ENCODE measurements around the gene CENPF. TPM values are rescaled to one million over a fixed set of nuclear protein-coding genes. Genes with fewer than 3 reads are reported as not detected.
A peak's percentile ranks its signal among the peaks of the same experiment; 100 is the strongest.

CENPF gene
- total RNA-seq, 1 experiment from 2014 or later: 135 TPM

GRCh38 chr1:214635086-214635485 lies 32.1 kb downstream of the CENPF start:
- ChIA-PET POLR2A (interaction anchor here (0.8 to 1.6 kb wide), 3 partner anchors 12 to 355 kb away, joined by 3 to 6 read pairs (median 3); no protein-coding TSS in a partner anchor), CTCF (interaction anchor here (0.5 to 12.4 kb wide), 19 partner anchors 9 to 1460 kb away, joined by 3 to 264 read pairs (median 6); partner anchors contain the start of gene CENPF)
- no peaks in the 10 kb centered on the region for H3K9me3 Mint-ChIP-seq (ENCODE audit: unreplicated experiment)
- no peak for DNase-seq (ENCODE audit: unreplicated experiment)
- no peaks in the 10 kb centered on the region for H3K4me1 Mint-ChIP-seq (ENCODE audit: insufficient read depth, unreplicated experiment)
- no peaks in the 10 kb centered on the region for H3K27me3 Mint-ChIP-seq (ENCODE audit: insufficient read depth, unreplicated experiment)
- H3K4me3 Mint-ChIP-seq (ENCODE audit: unreplicated experiment): no peak overlapping the region
- H3K27ac Mint-ChIP-seq (ENCODE audit: low read depth, unreplicated experiment): no peak overlapping the region
- TF ChIP-seq, protein P1, sequence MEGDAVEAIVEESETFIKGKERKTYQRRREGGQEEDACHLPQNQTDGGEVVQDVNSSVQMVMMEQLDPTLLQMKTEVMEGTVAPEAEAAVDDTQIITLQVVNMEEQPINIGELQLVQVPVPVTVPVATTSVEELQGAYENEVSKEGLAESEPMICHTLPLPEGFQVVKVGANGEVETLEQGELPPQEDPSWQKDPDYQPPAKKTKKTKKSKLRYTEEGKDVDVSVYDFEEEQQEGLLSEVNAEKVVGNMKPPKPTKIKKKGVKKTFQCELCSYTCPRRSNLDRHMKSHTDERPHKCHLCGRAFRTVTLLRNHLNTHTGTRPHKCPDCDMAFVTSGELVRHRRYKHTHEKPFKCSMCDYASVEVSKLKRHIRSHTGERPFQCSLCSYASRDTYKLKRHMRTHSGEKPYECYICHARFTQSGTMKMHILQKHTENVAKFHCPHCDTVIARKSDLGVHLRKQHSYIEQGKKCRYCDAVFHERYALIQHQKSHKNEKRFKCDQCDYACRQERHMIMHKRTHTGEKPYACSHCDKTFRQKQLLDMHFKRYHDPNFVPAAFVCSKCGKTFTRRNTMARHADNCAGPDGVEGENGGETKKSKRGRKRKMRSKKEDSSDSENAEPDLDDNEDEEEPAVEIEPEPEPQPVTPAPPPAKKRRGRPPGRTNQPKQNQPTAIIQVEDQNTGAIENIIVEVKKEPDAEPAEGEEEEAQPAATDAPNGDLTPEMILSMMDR (IDR thresholded peaks at IDR 0.05; ENCODE audit: unreplicated experiment): no peak
- peaks cover 49% of the 10 kb centered on the region for H3K36me3 Mint-ChIP-seq (ENCODE audit: insufficient read depth, unreplicated experiment)
- intact Hi-C loops (cut with micrococcal nuclease): no loop called here
- BruUV-seq (replicated peaks): no TSS peak

DNA sequence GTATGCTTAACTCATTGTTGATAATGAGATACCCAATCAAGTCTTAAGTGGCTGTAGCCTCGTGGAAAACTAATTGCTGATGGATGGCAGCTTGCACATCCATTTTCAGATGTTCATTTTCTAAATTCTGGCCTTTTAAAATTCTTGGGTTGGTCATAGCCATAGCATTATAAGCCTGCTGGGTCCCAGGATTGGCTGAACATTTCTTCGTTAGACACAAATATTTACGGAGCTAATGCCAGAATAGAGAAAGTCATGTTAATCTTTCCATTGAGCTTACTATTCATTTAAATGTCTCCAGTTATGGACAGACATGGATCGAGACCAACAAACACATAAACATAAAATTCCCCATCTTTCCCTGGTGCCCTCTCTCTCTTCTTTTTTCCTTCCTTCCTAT lies 32.5 kb downstream of the CENPF start:
- Mint-ChIP-seq H3K9me3 (ENCODE audit: unreplicated experiment) (no peaks in the 10 kb centered on the region), H3K27ac (ENCODE audit: low read depth, unreplicated experiment) (no peak overlapping the region), H3K36me3 (ENCODE audit: insufficient read depth, unreplicated experiment) (peaks cover 49% of the 10 kb centered on the region), H3K4me1 (ENCODE audit: insufficient read depth, unreplicated experiment) (no peaks in the 10 kb centered on the region), H3K27me3 (ENCODE audit: insufficient read depth, unreplicated experiment) (no peaks in the 10 kb centered on the region), H3K4me3 (ENCODE audit: unreplicated experiment) (no peak overlapping the region)
- TF ChIP-seq, protein P1 (IDR thresholded peaks at IDR 0.05; ENCODE audit: unreplicated experiment): no peak
- ChIA-PET CTCF (interaction anchor here (0.5 to 12.4 kb wide), 25 partner anchors 8 to 1461 kb away, joined by 3 to 264 read pairs (median 5); partner anchors contain the start of gene CENPF), POLR2A (interaction anchor here (0.8 to 1.6 kb wide), 3 partner anchors 13 to 355 kb away, joined by 3 to 6 read pairs (median 3); no protein-coding TSS in a partner anchor)
- DNase-seq (ENCODE audit: unreplicated experiment): no peak
- intact Hi-C loops (cut with micrococcal nuclease): no loop called here
- BruUV-seq (replicated peaks): no TSS peak

DNA sequence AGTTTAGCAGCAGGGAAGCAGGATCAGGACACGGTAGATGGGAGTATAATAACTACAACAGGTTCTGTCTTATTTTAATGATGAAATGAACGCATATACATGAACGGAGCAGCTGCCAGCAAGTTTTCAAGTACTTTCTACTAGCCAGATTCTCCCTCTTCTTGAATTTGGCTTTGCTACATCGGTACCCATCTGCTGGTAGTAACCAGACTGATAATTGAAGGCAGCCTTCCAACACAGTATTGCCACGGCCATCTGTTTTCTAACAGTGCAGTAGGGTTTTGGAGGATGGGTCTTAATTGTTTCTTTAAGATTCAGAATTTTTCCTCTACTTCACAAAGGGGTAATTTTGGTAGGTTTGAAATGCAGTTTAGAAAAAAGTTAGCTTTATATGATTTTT lies 33.4 kb downstream of the CENPF start:
- intact Hi-C loops (cut with micrococcal nuclease): no loop called here
- ChIA-PET POLR2A (interaction anchor here (0.9 to 1.6 kb wide), 2 partner anchors 14 to 930 kb away, joined by 3 to 6 read pairs; partner anchors contain the start of gene KCTD3), CTCF (interaction anchor here (0.5 to 12.4 kb wide), 37 partner anchors 12 to 1915 kb away, joined by 3 to 264 read pairs (median 5); partner anchors contain the start of gene CENPF)
- no TSS peak for BruUV-seq (replicated peaks)
- Mint-ChIP-seq H3K36me3 (ENCODE audit: insufficient read depth, unreplicated experiment) (peaks cover 40% of the 10 kb centered on the region), H3K4me3 (ENCODE audit: unreplicated experiment) (no peak overlapping the region), H3K27me3 (ENCODE audit: insufficient read depth, unreplicated experiment) (no peaks in the 10 kb centered on the region), H3K9me3 (ENCODE audit: unreplicated experiment) (no peaks in the 10 kb centered on the region), H3K4me1 (ENCODE audit: insufficient read depth, unreplicated experiment) (no peaks in the 10 kb centered on the region), H3K27ac (ENCODE audit: low read depth, unreplicated experiment) (peak overlapping the region; percentile 5)
- TF ChIP-seq, protein P1 (IDR thresholded peaks at IDR 0.05; ENCODE audit: unreplicated experiment): no peak
- DNase-seq (ENCODE audit: unreplicated experiment): no peak

GRCh38 chr1:214637125-214637524 lies 34.1 kb downstream of the CENPF start:
- TF ChIP-seq, protein P1 (IDR thresholded peaks at IDR 0.05; ENCODE audit: unreplicated experiment): no peak

More at GRCh38 chr1:214637125-214637524, 34.1 kb downstream of the CENPF start:
- Mint-ChIP-seq H3K4me1 (ENCODE audit: insufficient read depth, unreplicated experiment) (no peaks in the 10 kb centered on the region), H3K9me3 (ENCODE audit: unreplicated experiment) (no peaks in the 10 kb centered on the region), H3K27ac (ENCODE audit: low read depth, unreplicated experiment) (peak overlapping the region; percentile 22), H3K4me3 (ENCODE audit: unreplicated experiment) (no peak overlapping the region), H3K27me3 (ENCODE audit: insufficient read depth, unreplicated experiment) (no peaks in the 10 kb centered on the region), H3K36me3 (ENCODE audit: insufficient read depth, unreplicated experiment) (peaks cover 33% of the 10 kb centered on the region)
- DNase-seq (ENCODE audit: unreplicated experiment): no peak
- ChIA-PET POLR2A (interaction anchor here (0.7 to 1.2 kb wide), 3 partner anchors 15 to 930 kb away, joined by 3 to 4 read pairs (median 4); partner anchors contain the start of gene KCTD3), CTCF (interaction anchor here (0.5 to 12.4 kb wide), 51 partner anchors 12 to 1916 kb away, joined by 3 to 264 read pairs (median 5); partner anchors contain the start of gene CENPF)
- BruUV-seq (replicated peaks): no TSS peak
- intact Hi-C loops (cut with micrococcal nuclease): loop anchor here (1.0 kb wide), 1 partner anchor 423 kb away; no protein-coding TSS in a partner anchor
